HepG2 (cell line): ENCODE data around the gene RNF208. TPM values are rescaled to one million over a fixed set of nuclear protein-coding genes. Genes with fewer than 3 reads are reported as not detected.

Source experiments
- ATAD3A ChIP-seq: sonication (generic); formaldehyde crosslinking; IDR thresholded peaks from 2 replicates; pipeline ENCODE4 v1.4.0; 2020; ENCODE audit warnings: missing genetic modification reagents
- EEA1 ChIP-seq: sonication (generic); formaldehyde crosslinking; IDR thresholded peaks from 2 replicates; pipeline ENCODE4 v1.5.1; 2020; ENCODE audit warnings: mild to moderate bottlenecking, missing genetic modification reagents, borderline replicate concordance
- GABPB1 ChIP-seq: IDR thresholded peaks from 2 replicates; pipeline ENCODE4 v1.6.1; 2016; ENCODE audit warnings: mild to moderate bottlenecking, missing genetic modification reagents, moderate library complexity, missing compliant biosample characterization
- HNRNPL ChIP-seq: fragments of 200-400 bp; formaldehyde crosslinking; IDR thresholded peaks from 2 replicates; pipeline ENCODE4 v1.6.1; 2017; ENCODE audit warnings: mild to moderate bottlenecking, low read depth, low read length
- RFXAP ChIP-seq: sonication (generic); formaldehyde crosslinking; IDR thresholded peaks from 2 replicates; pipeline ENCODE4 v1.4.0; 2020; ENCODE audit warnings: missing genetic modification reagents, borderline replicate concordance
- ZNF180 ChIP-seq: sonication (generic); formaldehyde crosslinking; IDR thresholded peaks from 2 replicates; pipeline ENCODE4 v1.4.0; 2020; ENCODE audit warnings: low read depth, missing genetic modification reagents, borderline replicate concordance
- ZNF556 ChIP-seq: sonication (generic); formaldehyde crosslinking; IDR thresholded peaks from 2 replicates; pipeline ENCODE4 v1.4.0; 2020; ENCODE audit warnings: mild to moderate bottlenecking, missing genetic modification reagents, borderline replicate concordance
- polyA plus RNA-seq, 8 experiments: library from polyadenylated mRNA; depleted of rRNA in 3 of 8; stranded (reverse) in 7 of 8; unstranded in 1 of 8; fragments of >200 nt; fragmentation: Illumina TruSeq in 4 of 8; extraction: Trizol in 4 of 8; gene quantifications; 2 replicates each; pipeline versions ENCODE4 v1.2.1 to v1.2.3, GENCODE V29; 2011 to 2016; ENCODE audit warnings: low read depth in 4 of 8, missing spikeins in 1 of 8, mixed read lengths in 1 of 8; ENCODE audit not compliant: insufficient read depth in 1 of 8
- total RNA-seq, 5 experiments: library from RNA; depleted of rRNA; stranded (reverse); fragments of >200 nt; fragmentation: Illumina TruSeq; extraction: Trizol; gene quantifications; 2 replicates each; pipeline ENCODE4 v1.2.3, GENCODE V29; 2016; ENCODE audit warnings: low read depth in 1 of 5
- TF ChIP-seq, protein P1 (sequence below): sonication (generic); formaldehyde crosslinking; IDR thresholded peaks from 2 replicates; pipeline ENCODE4 v1.5.0; 2020; ENCODE audit warnings: mild to moderate bottlenecking, missing genetic modification reagents
- TF ChIP-seq, protein P2 (sequence below): sonication (generic); formaldehyde crosslinking; IDR thresholded peaks from 2 replicates; pipeline ENCODE4 v1.4.0; 2020; ENCODE audit warnings: mild to moderate bottlenecking, missing genetic modification reagents
- TF ChIP-seq, protein P3 (sequence below): fragments of 450-650 bp; IDR thresholded peaks from 2 replicates; pipeline ENCODE4 v1.6.1; 2017; ENCODE audit warnings: mild to moderate bottlenecking
- TF ChIP-seq, protein P4 (sequence below): sonication (generic); formaldehyde crosslinking; IDR thresholded peaks from 2 replicates; pipeline ENCODE4 v1.5.0; 2020; ENCODE audit warnings: missing genetic modification reagents, mild to moderate bottlenecking, borderline replicate concordance
- TF ChIP-seq, protein P5 (sequence below): IDR thresholded peaks from 2 replicates; pipeline ENCODE4 v1.6.1; 2016; ENCODE audit warnings: missing genetic modification reagents, missing compliant biosample characterization

The RNF208 gene
- total and polyA plus RNA-seq, 2 of the 13 experiments (the other 11 are each of a cell fraction or from before 2014, with no cell fraction given) = 1.6 to 2.1 TPM

DNA sequence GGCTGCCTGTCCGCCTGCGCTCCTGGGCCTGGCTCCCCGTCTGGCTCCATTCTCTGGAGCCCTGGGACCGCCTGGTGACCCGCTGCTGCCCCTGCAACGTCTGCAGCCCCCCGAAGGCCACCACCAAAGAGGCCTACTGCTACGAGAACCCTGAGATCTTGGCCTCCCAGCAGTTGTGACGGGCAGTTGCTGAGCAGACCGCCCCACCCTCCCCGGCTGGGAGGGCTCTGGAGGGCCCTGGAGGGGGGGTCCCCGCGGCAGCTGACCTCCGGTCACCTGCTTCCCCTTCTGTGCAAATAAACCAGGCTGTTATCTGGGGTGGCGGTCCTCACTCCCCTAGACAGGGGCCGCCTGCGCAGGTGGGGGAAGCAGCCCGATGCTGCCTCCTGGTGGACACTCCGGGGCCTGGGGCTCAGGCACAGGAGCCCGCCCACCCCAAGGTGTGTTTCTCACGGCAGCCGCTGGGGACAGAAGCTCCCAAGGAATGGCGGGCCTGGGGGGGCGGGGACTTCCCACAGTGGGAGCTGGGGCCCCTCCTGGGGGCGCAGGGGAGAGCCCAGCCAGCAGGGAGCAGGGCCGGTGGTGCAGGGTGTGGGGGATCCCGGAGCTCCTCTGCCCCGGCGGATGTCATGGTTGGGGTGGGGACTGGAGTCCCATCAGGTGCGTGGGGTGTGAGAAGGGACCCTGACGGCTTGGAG lies 14.3 kb upstream of the RNF208 start (continued):
- TF ChIP-seq, protein P1, sequence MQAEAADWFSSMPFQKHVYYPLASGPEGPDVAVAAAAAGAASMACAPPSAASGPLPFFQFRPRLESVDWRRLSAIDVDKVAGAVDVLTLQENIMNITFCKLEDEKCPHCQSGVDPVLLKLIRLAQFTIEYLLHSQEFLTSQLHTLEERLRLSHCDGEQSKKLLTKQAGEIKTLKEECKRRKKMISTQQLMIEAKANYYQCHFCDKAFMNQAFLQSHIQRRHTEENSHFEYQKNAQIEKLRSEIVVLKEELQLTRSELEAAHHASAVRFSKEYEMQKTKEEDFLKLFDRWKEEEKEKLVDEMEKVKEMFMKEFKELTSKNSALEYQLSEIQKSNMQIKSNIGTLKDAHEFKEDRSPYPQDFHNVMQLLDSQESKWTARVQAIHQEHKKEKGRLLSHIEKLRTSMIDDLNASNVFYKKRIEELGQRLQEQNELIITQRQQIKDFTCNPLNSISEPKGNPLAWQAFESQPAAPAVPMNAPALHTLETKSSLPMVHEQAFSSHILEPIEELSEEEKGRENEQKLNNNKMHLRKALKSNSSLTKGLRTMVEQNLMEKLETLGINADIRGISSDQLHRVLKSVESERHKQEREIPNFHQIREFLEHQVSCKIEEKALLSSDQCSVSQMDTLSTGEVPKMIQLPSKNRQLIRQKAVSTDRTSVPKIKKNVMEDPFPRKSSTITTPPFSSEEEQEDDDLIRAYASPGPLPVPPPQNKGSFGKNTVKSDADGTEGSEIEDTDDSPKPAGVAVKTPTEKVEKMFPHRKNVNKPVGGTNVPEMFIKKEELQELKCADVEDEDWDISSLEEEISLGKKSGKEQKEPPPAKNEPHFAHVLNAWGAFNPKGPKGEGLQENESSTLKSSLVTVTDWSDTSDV (CRISPR knock-in tag) = no peak
- peak; percentile 46; the same call in 1 of the 2 replicates for TF ChIP-seq HNRNPL
- TF ChIP-seq RFXAP = peak; percentile 53
- peak; percentile 63; the same call in 1 of the 2 replicates for TF ChIP-seq ZNF556 (CRISPR knock-in tag)
- TF ChIP-seq, protein P2, sequence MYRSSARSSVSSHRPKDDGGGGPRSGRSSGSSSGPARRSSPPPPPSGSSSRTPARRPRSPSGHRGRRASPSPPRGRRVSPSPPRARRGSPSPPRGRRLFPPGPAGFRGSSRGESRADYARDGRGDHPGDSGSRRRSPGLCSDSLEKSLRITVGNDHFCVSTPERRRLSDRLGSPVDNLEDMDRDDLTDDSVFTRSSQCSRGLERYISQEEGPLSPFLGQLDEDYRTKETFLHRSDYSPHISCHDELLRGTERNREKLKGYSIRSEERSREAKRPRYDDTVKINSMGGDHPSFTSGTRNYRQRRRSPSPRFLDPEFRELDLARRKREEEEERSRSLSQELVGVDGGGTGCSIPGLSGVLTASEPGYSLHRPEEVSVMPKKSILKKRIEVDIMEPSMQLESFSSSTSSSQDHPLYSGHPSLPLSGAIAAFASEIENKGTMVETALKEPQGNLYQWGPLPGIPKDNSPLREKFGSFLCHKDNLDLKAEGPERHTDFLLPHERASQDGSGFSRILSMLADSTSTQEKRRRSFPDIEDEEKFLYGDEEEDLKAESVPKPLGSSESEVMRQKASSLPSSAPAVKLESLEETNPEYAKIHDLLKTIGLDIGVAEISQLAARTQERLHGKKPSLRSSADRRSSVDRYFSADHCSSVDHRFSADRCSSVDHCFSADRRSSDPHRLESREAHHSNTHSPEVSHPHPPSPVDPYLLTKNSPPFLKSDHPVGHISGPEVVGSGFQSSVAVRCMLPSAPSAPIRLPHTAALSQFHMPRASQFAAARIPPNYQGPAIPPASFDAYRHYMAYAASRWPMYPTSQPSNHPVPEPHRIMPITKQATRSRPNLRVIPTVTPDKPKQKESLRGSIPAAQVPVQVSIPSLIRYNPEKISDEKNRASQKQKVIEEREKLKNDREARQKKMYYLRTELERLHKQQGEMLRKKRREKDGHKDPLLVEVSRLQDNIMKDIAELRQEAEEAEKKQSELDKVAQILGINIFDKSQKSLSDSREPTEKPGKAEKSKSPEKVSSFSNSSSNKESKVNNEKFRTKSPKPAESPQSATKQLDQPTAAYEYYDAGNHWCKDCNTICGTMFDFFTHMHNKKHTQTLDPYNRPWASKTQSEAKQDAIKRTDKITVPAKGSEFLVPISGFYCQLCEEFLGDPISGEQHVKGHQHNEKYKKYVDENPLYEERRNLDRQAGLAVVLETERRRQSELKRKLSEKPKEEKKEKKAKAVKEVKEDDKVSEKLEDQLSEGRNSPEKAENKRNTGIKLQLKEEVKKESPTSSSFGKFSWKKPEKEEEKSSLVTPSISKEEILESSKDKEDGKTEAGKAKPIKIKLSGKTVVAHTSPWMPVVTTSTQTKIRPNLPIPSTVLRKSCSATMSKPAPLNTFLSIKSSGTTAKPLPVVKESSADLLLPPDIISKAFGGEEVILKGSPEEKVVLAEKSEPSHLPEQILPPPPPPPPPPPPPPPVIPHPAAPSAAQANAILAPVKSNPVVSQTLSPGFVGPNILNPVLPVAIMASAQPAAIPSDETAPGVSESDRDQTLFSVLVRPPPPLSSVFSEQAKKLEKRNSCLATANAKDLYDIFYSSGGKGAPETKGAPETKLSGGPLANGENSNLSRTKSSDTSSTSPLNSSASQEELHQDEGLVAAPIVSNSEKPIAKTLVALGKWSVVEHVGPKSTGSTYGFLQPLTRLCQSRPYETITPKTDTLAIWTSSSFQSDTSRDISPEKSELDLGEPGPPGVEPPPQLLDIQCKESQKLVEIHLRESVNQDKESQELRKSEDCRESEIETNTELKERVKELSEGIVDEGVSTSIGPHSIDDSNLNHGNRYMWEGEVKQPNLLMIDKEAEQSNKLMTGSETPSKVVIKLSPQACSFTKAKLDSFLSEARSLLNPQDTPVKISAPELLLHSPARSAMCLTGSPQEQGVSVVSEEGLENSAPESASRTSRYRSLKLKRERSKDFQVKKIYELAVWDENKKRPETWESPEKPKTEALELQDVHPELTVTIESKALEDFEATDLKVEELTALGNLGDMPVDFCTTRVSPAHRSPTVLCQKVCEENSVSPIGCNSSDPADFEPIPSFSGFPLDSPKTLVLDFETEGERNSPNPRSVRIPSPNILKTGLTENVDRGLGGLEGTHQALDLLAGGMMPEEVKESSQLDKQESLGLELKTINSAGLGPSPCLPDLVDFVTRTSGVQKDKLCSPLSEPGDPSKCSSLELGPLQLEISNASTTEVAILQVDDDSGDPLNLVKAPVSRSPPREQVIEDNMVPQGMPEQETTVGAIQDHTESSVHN = no peak
- TF ChIP-seq, protein P3, sequence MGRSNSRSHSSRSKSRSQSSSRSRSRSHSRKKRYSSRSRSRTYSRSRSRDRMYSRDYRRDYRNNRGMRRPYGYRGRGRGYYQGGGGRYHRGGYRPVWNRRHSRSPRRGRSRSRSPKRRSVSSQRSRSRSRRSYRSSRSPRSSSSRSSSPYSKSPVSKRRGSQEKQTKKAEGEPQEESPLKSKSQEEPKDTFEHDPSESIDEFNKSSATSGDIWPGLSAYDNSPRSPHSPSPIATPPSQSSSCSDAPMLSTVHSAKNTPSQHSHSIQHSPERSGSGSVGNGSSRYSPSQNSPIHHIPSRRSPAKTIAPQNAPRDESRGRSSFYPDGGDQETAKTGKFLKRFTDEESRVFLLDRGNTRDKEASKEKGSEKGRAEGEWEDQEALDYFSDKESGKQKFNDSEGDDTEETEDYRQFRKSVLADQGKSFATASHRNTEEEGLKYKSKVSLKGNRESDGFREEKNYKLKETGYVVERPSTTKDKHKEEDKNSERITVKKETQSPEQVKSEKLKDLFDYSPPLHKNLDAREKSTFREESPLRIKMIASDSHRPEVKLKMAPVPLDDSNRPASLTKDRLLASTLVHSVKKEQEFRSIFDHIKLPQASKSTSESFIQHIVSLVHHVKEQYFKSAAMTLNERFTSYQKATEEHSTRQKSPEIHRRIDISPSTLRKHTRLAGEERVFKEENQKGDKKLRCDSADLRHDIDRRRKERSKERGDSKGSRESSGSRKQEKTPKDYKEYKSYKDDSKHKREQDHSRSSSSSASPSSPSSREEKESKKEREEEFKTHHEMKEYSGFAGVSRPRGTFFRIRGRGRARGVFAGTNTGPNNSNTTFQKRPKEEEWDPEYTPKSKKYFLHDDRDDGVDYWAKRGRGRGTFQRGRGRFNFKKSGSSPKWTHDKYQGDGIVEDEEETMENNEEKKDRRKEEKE = no peak
- TF ChIP-seq ATAD3A (CRISPR knock-in tag) = no peak
- TF ChIP-seq, protein P4, sequence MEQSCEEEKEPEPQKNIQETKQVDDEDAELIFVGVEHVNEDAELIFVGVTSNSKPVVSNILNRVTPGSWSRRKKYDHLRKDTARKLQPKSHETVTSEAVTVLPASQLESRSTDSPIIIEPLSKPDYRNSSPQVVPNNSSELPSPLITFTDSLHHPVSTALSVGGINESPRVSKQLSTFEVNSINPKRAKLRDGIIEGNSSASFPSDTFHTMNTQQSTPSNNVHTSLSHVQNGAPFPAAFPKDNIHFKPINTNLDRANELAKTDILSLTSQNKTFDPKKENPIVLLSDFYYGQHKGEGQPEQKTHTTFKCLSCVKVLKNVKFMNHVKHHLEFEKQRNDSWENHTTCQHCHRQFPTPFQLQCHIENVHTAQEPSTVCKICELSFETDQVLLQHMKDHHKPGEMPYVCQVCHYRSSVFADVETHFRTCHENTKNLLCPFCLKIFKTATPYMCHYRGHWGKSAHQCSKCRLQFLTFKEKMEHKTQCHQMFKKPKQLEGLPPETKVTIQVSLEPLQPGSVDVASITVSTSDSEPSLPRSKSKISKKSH = no peak
- TF ChIP-seq ZNF180 (CRISPR knock-in tag) = no peak
- TF ChIP-seq GABPB1 (CRISPR knock-in tag) = peak; percentile 78
- TF ChIP-seq, protein P5, sequence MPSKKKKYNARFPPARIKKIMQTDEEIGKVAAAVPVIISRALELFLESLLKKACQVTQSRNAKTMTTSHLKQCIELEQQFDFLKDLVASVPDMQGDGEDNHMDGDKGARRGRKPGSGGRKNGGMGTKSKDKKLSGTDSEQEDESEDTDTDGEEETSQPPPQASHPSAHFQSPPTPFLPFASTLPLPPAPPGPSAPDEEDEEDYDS (CRISPR knock-in tag) = no peak; the same call in 1 of the 2 replicates
- TF ChIP-seq EEA1 (CRISPR knock-in tag) = no peak
